ENCODE measurements around the gene SYNJ1.
"Not testable (repeated sequence)": the region's sequence is repeated elsewhere in the genome, so short reads cannot be mapped to it uniquely, and the experiment has no call there.

SYNJ1 gene, protein sequence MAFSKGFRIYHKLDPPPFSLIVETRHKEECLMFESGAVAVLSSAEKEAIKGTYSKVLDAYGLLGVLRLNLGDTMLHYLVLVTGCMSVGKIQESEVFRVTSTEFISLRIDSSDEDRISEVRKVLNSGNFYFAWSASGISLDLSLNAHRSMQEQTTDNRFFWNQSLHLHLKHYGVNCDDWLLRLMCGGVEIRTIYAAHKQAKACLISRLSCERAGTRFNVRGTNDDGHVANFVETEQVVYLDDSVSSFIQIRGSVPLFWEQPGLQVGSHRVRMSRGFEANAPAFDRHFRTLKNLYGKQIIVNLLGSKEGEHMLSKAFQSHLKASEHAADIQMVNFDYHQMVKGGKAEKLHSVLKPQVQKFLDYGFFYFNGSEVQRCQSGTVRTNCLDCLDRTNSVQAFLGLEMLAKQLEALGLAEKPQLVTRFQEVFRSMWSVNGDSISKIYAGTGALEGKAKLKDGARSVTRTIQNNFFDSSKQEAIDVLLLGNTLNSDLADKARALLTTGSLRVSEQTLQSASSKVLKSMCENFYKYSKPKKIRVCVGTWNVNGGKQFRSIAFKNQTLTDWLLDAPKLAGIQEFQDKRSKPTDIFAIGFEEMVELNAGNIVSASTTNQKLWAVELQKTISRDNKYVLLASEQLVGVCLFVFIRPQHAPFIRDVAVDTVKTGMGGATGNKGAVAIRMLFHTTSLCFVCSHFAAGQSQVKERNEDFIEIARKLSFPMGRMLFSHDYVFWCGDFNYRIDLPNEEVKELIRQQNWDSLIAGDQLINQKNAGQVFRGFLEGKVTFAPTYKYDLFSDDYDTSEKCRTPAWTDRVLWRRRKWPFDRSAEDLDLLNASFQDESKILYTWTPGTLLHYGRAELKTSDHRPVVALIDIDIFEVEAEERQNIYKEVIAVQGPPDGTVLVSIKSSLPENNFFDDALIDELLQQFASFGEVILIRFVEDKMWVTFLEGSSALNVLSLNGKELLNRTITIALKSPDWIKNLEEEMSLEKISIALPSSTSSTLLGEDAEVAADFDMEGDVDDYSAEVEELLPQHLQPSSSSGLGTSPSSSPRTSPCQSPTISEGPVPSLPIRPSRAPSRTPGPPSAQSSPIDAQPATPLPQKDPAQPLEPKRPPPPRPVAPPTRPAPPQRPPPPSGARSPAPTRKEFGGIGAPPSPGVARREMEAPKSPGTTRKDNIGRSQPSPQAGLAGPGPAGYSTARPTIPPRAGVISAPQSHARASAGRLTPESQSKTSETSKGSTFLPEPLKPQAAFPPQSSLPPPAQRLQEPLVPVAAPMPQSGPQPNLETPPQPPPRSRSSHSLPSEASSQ (N-terminal part only)

DNA sequence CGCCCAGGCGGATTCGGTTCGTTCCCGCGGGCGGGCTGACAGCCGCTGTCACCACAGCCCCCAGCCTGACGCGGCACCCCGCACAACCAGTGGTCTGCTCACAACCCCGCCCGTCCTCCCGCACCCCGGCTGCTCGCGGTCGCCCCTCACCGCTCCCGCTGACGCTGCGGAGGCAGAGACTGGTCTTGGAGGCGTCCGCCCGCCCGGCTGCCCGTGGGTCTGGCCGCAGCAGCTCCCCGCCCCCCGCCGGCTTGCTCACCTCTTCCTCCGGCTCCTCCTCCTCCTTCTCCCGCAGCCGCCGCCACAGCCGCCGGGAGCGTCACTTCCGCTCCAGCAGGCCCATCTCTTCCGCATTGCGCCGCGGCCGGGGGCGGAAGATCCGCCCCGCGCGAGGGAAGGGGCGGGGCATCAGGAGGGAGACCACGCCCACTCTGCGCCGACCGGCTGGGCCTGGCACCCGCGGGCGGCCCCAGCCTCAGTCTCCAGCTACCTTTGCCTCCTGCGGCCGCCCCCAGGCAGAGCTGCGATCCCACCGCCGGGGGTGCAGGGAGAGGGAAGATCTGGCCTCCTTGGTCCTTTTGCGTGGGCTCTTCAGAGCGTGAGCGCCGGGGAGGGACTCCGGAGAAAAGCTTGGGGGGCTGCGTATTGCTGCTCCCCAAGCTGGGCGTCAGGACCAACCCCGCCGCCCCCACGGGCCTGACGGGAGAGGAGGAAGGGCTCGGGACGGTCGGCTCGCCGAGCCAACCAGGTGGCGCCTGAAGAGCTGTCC is at the start of gene SYNJ1:
TSS of gene SYNJ1 (minus strand) at position 327 of the 769 bp plus-strand sequence. CDS start 1,118 bp downstream, outside the sequence.
- peak; percentile 95 for DNase-seq

DNA sequence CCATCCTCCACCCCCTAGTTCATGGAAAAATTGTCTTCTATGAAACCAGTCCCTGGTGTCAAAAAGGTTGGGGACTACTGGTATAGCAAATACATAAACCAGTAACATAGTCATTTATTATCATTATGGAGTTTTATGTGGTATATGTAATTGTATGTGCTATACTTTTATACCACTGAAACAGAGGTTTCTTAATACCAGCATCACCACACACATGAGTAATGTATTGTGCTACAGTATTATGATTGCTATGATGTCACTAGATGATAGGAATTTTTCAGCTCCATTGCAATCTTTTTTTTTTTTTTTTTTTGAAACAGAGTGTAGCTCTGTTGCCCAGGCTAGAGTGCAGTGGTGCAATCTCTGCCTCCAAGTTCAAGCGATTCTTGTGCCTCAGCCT is 49.5 kb upstream of the SYNJ1 start:
- DNase-seq = no peak

DNA sequence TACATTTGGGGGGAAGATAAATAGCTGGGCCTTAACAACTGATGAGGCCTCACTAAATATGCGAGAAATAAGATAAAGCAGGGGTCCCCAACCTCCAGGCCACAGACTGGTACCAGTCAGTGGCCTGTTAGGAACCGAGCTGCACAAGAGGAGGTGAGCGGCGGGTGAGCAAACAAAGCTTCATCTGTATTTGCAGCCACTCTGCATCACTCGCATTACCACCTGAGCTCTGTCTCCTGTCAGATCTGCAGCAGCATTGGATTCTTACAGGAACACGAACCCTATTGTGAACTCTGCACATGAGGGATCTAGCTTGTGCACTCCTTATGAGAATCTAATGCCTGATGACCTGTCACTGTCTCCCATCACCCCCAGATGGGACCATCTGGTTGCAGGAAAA is 48.9 kb upstream of the SYNJ1 start:
- no peak for DNase-seq

DNA sequence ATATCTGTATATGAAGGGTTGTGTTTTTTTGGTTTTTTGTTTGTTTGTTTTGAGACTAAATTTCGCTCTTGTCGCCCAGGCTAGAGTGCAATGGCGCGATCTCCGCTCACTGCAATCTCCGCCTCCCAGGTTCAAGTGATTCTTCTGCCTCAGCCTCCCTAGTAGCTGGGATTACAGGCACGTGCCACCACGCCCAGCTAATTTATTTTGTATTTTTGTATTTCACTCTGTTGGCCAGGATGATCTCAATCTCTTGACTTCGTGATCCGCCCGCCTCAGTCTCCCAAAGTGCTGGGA is 45.2 kb upstream of the SYNJ1 start:
- DNase-seq = not testable (repeated sequence)

DNA sequence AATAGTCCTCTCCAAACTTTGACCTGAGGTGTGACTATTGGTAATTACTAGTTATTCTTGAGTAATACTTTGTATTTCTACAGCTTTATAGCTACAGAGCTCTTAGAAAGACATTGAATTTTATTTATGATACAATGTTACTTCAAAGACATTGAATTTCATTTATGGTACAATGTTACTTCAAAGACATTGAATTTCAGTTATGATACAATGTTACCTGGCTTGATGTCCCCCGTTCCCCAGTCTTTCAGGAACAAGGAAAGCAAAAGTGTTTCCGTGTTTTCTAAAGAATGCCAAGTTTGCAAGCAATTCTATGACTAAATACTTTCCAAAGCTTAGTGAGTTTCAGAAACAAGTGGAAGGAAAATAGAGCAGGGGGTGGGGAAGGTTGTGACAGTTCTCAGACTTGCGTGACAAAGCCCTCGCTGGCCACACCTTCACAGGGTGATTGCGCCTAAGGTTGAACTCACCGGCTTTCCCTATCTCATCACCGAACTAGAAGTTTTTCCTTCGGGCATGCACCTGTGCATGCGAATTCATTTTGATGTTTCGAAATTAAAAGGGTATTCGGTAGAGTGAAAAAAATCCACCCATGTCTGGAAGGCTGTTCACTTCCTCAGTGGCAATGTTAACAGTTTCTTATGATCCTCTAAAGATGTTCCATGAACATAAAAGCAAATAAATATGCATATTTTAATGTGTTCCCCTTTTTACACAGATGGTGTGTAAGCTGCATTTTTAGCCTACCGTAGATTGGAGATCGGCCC is 44.7 kb upstream of the SYNJ1 start:
- DNase-seq = peak; percentile 71

DNA sequence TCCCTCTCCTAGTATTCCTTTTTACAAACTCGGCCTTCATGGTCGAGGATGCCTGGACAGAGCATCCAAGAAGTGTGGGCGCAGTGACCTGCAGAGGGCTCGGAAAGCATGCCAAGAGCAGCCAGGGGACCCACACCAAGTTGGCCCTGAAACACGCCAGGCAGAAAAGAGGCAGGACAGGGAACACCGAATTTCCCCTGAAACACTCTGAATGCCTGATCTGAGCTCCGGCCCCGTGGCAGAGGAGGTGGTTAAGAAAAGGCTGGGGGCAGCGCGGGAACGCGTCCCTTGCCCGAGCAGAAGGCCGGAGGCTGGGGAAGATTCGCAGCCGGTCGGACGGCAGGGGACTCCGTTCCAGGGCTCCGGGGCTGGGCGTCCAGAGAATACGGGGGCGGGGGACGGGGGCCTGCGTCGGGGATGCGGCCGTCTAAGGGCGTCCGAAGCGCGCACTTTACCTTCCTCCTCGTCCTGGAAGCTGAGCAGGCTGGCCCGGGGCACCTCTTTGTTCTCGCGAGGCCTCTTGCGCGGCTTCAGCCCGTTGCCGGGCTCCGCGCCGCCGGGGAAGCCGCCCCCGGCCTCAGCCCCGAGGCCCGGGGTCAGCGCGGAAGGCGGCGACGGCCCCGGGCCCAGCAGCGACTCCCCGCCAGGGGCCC is 43.2 kb upstream of the SYNJ1 start:
- peak; percentile 75 for DNase-seq

DNA sequence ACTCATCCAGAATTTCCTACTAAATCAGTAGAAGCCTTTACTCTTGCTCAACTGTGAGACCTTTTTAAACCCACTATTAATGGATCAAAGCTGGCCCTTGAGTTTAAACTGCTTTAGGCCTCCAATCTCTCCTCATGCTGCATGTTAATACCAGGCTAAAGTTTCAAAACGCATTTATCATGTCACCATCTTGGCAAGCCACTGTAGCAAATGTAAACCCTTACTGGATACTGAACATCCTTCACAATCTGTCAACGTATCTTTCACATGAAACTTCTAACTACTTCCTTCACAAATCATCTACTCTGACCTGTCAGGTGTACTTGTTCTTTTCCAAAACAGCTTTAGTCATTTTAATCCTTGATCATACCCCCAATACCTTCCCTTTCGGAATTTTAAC is 40.7 kb upstream of the SYNJ1 start:
- no peak for DNase-seq

DNA sequence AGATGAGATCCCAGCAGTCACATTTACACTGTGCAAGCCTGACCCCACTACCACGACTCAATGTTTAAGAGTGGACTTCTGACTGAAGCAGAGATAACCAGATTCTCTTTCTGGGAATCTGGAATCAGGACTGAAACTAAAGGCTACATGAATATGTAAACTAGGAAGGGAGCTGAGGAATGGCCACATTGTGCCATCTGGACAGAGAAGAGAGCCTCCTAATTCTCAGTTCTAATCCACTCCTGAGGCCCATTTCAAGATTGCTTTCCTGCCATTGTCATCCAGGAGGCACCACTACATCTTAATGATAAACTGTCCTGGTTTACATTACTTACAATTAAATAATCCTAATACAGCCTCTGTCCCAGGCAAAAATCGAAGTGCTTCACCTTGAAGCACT is 37.2 kb upstream of the SYNJ1 start:
- DNase-seq = no peak

DNA sequence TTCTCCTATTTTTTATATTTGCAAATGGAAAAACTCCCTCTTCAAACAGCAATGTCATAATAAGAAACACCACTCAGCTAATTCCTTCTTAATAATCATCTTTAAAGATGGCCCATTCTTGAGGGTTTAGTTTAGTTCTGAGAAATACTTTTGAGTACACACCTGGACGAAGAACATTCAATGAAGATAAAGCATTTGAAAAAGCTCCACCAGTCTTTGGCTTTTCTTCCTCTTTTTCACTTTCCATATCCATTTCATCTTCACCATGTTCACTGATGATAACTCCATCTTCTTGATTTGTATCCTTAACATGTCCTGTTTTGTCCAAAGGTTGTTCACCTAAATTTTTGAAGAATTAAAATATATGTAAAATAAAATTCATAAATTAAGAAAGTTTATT is 36.4 kb upstream of the SYNJ1 start:
- no peak for DNase-seq

DNA sequence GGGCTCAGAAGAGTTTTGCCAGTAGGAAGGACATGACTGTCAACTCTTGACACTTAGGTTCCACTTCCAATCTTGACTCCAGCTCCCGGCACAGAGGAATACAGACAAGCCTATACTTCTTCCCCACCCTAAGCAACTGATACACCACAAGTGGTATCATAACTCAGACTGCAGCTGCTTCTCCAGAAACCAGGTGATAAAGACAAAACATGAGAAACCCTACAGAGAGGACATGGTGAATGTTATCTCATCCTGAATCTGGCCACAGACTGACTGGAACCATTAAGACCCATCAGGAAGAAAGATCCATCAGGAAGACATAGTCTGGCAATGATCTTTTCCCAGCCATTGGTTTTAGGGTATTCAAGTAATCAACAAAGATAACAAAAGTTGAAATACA is 30.0 kb upstream of the SYNJ1 start:
- no peak for DNase-seq

DNA sequence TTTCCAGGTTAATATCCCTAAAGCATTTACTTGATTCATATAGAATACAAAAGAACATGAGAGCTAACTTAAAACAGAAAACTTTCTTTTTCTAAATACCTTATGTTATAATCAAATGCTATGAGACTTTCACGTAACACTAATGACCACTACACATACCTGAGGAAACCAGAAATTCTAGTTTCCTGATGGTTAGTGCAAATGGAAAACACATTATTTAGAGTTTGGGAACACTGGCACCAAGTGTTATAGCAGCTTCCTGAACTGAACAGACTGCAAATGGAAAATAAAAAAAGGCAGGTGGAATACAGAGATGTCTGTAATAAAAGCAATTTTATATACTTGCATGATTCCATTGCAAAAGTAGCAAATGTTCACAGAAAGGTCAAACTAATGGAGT is 28.3 kb upstream of the SYNJ1 start:
- DNase-seq = peak; percentile 25

DNA sequence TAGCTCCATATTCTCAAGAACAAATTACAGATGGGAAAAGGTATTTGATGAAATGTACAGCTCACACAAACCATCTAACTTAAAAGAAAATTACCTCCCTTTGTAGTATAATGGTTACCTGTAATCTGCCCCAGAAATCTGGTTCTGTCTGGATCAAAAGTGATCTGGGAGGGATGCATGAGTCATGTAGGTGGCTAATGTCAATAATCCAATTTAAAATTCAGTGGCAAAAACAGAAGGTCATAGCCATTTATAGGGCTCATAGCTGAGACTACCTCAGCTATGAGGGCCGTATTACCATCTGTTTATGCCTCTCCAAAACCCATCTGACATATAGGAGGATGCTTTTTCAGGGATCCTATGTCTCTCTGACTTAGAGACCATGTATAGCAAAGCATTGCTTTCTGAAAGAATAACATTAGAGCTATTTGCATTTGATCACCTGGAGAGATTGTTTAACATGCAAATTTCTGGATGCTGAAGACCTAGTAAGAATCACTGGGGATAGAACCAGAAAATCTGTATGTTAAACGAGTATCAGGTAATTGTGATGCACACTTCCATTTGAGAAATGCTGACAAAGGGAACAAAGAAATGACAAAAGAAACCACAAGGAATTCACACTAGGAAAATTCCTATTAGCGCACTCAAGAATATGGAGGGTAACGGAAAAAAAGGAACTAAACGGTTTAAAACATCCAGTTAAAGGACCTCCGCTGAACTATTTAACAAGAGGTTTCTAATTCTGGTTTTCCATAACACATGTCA is 26.2 kb upstream of the SYNJ1 start:
- peak; percentile 65 for DNase-seq

DNA sequence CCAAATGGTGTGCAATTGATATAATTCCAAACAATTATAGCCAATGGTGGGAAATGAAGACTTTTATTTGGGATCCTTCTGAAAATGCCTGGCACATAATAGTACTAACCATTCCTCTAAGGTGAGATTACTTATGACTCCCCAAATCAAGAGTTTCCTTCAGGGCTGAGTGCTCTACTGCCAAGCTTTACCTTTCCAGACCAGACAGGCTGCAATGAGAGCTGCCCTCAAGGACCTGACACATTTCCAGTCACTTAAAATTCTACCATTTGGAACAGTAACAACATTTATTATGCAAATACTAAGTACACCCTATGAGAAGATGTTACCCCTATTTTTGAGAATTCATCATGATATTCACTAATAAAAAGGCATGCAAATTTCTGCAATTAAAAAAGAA is 22.6 kb upstream of the SYNJ1 start:
- DNase-seq = no peak

DNA sequence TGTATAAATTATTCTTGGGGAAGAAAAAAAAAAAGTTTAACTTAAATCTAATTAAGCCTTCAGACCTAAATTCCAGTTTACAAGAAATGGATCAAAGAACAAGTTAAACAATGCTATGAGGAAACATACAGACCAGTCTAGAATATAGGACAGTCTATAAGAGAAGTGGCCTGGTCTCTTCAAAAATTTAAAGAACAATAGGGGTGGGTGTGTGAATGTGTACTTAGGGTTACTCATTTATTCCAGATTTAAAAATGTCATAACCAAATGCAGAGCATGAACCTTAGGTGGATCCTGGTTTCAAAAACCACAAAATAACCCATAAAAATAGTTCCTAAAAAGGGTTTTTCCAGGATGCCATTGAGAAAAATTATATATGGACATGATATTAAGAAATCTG is 21.8 kb upstream of the SYNJ1 start:
- DNase-seq = no peak

DNA sequence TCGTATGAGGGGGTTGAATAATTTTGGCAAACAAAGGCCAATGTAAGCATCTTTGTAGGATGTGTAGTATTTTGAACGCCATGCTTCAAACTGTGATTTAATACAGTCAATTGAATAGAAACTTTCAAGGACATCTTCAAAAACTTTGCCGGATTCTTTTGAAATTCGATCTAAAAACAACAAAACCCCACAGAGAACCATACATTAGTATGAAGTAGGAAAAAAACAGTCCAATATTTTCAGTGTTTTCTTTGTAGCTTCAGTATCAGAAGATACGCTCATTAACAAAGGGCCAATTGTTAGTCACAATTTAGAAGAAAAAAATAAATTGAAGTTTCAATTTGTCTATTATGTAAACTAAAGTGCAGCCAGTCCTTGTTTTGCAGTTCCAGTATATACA is 20.7 kb upstream of the SYNJ1 start:
- DNase-seq = no peak

DNA sequence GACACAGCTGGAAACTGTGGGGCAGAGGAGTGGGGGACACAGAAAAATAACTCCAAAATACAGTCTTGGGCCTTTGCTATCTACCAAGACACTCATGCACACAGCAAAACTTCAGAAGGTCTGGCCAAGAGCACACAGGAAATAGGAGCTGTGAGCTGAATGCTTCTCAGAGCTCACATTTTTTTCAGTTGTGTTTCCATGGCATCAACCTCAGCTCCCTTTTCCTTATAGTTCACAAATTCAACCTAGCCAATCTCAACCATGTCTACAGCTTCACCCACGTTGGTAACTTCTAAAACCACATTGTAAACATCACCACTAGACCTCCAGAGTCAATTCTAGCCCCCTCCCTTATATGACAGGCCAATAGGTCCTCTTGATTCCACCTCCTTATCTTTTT is 19.6 kb upstream of the SYNJ1 start:
- DNase-seq = no peak

DNA sequence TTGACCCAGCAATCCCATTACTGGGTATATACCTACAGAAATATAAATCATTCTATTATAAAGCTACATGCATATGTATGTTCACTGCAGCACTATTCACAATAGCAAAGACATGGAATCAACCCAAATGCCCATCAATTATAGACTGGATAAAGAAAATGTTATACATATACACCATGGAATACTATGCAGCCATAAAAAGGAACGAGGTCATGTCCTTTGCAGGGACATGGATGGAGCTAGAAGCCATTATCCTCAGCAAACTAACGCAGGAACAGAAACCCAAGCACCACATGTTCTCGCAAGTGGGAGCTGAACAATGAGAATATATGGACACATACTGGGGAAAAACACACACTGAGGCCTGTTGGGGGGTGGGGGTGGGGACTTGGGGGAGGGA is 18.9 kb upstream of the SYNJ1 start:
- DNase-seq = not testable (repeated sequence)

DNA sequence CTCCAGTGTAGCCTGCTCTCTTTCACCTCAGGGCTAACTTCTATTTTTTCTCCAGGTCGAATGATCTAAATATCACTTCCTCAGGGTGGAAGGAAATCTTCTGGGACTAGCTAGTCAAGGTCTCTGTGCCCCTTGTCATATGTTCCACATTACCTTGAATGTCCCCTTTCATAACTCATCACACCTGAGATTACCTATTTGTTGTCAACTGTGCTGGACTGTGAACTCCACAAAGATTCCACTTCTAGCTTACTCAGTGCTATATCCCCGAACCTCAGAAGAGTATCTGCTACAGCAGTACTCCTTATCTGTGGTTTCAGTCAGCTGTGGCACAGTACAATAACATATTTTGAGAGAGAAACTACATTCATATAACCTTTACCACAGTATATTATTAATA is 14.6 kb upstream of the SYNJ1 start:
- DNase-seq = no peak

DNA sequence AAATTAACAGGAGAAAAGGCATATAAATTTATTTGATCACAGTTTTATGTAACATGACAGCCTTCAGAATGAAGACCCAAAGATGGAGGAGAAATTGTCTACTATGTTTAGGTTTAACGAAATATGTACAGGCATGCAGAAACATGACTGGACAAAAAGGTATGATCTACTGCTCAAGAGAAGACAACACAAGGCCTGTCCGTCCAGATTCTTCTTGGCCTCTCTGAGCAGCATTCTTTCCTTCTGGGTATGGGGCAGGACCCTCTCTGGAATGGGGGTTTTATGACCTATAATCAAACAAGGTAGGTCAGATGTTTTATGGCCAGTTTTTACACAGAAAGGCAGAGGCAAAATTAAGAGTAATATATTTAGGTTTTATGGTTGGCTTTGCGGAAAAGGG is 13.5 kb upstream of the SYNJ1 start:
- DNase-seq = no peak

DNA sequence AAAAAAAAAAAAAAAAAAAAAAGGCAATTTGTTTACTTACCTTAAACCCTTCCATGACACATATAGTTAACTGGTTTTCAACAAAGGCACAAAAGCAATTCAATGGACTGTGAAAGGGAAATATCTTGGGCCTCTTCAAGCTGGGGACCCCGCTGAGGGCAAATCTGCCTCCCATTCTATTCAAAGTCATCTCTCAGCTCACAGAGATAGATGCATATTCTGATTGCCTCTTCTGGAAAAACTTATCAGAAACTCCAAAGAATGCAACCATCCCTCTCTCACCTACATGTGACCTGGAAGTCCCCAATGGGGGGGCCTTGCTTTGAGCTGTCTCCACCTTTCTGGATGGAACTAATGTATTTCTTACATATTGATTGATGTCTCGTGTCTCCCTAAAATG is 12.1 kb upstream of the SYNJ1 start:
- no peak for DNase-seq

DNA sequence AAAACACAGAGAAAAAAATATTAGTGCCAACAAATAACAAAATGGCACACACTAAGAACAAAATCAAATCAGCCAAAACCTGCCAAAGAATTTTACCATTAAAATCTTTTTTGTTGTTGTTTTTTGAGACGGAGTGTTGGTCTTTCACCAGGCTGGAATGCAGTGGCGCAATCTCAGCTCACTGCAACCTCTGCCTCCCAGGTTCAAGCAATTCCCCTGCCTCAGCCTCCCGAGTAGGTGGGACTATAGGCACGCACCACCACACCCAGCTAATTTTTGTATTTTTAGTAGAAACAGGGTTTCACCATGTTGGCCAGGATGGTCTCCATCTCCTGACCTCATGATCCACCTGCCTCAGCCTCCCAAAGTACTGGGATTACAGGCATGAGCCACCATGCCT is 8.3 kb upstream of the SYNJ1 start:
- not testable (repeated sequence) for DNase-seq

Data from DMS53 (cell line).